GM21723 (cell line): ENCODE data around the gene SKIC2.
"Not testable (repeated sequence)": the region's sequence is repeated elsewhere in the genome, so short reads cannot be mapped to it uniquely, and the experiment has no call there.

ENCODE experiments used
- ATAC-seq: cut with Tn5 transposase; IDR thresholded peaks from one replicate; pipeline ENCODE4 v1.9.1; 2021; ENCODE audit warnings: mild to moderate bottlenecking, moderate library complexity; ENCODE audit not compliant: unreplicated experiment

SKIC2 gene

GRCh38 chr6:32003301-32003700 lies 44.3 kb downstream of the SKIC2 start:
- not testable (repeated sequence) for ATAC-seq

GRCh38 chr6:32004393-32004792 lies 45.4 kb downstream of the SKIC2 start:
- not testable (repeated sequence) for ATAC-seq

GRCh38 chr6:32004864-32005537 lies 46.0 kb downstream of the SKIC2 start:
- ATAC-seq, result not testable (repeated sequence)

GRCh38 chr6:32005538-32005880 lies 46.5 kb downstream of the SKIC2 start:
- ATAC-seq, result not testable (repeated sequence)

DNA sequence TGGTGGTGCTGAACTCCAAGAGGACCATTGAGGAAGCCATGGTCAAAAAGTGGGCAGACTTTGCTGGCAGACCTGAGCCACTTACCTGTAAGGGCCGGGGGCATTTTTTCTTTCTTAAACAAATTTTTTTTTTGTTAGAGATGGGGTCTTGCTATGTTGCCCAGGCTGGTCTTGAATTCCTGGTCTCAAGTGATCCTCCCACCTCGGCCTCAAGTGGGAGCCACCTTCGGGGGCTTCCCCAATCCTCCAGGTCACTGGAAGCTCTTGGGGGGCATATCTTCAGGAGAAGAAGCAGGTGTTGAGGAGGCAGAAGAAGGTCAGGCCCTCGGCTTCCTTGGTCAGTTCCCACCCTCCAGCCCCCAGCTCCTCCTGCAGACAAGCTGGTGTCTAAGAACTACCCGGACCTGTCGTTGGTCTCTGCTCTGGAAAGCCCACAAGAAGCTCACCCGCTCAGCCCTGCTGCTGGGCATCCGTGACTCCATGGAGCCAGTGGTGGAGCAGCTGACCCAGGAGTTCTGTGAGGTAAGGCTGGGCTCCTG lies 47.1 kb downstream of the SKIC2 start:
- not testable (repeated sequence) for ATAC-seq

DNA sequence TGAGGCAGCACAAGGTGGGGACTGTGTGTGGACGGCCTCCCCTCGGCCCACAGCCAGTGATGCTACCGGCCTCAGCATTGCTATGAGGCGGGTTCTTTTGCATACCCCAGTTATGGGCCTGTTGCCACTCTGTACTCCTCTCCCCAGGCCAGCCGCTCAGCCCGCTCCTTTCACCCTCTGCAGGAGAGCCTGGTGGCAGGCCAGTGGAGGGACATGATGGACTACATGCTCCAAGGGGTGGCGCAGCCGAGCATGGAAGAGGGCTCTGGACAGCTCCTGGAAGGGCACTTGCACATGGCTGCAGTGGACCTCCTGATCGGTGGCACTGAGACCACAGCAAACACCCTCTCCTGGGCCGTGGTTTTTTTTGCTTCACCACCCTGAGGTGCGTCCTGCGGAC lies 48.1 kb downstream of the SKIC2 start:
- not testable (repeated sequence) for ATAC-seq

GRCh38 chr6:32008037-32008436 lies 49.1 kb downstream of the SKIC2 start:
- ATAC-seq, result not testable (repeated sequence)

GRCh38 chr6:32008616-32009015 lies 49.6 kb downstream of the SKIC2 start:
- ATAC-seq, result not testable (repeated sequence)

DNA sequence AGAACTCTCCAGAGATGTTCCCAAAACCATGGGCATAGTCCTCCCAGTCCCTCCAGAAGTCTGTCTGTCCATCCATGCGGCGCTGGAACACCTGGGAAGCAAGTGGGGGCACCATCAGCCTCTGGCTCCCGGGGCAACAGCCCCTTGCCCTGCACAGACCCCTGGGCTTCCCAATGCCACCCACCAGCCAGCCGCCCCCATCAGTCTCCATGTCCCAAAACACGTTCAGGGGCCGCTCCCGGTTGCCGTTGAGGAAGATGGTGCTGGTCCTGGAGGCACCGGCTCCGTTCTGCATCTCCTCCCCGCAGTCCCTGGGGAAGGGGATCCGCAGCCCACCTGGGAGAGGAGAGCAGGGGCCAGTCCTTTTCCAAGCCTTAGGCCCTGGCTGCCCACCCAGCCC lies 50.6 kb downstream of the SKIC2 start:
- not testable (repeated sequence) for ATAC-seq

- not testable (repeated sequence) for ATAC-seq
These were observed 52.0 kb downstream of the SKIC2 start for GRCh38 chr6:32010856-32011530.

DNA sequence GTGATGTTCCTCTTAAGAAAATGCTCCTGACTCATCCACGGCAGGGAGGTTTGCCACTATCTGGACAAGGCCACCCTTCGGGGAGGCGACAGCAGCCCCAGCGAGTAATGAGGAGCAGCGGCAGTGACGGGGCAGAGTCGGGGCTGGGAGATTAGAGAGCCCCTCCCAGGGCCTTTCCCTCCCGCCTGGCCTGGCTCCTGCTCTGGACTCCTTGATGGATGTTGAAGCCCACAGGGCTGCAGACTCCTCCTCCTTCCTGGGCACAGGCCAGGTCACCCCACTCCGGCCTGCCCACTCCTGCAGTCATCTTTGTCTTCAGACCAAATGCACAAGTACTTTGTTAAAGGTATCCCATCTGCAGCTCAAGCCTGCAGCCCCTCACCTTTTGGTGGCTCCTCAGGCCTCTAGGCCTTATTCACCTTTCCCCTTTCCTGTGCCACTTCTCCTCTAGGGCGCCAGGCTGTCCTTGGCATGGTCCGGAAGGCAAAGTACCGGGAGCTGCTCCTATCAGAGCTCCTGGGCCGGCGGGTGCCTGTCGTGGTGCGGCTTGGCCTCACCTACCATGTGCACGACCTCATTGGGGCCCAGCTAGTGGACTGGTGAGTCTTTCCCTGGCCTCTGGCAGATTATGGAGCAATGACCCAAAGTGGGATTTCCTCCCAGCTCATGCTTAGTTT lies 54.1 kb downstream of the SKIC2 start:
- ATAC-seq, result not testable (repeated sequence)

GRCh38 chr6:32013738-32014137 lies 54.8 kb downstream of the SKIC2 start:
- not testable (repeated sequence) for ATAC-seq

GRCh38 chr6:32014547-32014946 lies 55.6 kb downstream of the SKIC2 start, which contains the start of gene C4B:
TSS of gene C4B (plus strand) at chr6:32014795. CDS start at chr6:32014846, 51 bp downstream.
- not testable (repeated sequence) for ATAC-seq
